Measurements from ENCODE around the gene GPR183. TPM values are rescaled to one million over a fixed set of nuclear protein-coding genes. Genes with fewer than 3 reads are reported as not detected.

GPR183 gene
- polyA plus RNA-seq, 1 experiment, result 0.31 TPM

DNA sequence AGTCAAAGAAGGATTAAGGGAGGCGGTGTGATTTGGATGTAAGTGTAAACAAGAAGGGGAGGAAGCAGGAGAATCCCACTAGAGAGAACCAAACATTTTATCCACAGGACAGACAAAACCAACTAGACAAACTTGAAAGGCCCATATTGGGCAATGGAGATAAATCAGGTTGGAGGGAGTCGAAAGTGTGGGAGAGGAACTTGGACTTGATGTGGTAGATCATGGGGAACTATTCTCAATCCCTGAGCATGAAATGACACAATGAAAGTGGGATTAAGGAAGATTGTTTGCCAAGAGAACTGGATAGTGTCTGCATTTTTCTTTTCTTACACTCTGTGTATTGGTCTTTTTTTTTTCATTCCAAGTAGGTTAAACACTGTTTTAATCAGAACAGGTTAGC is 17.9 kb downstream of the GPR183 start:
- Histone ChIP-seq H3K36me3 (ENCODE audit: control insufficient read depth, insufficient read depth, low read length) (no peaks in the 10 kb centered on the region; the same call in 1 of the 2 replicates), H3K27me3 (ENCODE audit: control insufficient read depth, insufficient read depth, low read length) (no peaks in the 10 kb centered on the region), H3K4me3 (ENCODE audit: low read depth, low read length) (no peak overlapping the region)
- TF ChIP-seq, protein P1, sequence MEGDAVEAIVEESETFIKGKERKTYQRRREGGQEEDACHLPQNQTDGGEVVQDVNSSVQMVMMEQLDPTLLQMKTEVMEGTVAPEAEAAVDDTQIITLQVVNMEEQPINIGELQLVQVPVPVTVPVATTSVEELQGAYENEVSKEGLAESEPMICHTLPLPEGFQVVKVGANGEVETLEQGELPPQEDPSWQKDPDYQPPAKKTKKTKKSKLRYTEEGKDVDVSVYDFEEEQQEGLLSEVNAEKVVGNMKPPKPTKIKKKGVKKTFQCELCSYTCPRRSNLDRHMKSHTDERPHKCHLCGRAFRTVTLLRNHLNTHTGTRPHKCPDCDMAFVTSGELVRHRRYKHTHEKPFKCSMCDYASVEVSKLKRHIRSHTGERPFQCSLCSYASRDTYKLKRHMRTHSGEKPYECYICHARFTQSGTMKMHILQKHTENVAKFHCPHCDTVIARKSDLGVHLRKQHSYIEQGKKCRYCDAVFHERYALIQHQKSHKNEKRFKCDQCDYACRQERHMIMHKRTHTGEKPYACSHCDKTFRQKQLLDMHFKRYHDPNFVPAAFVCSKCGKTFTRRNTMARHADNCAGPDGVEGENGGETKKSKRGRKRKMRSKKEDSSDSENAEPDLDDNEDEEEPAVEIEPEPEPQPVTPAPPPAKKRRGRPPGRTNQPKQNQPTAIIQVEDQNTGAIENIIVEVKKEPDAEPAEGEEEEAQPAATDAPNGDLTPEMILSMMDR (IDR thresholded peaks at IDR 0.05; ENCODE audit: insufficient read depth, low read depth, low read length), result no peak
- POLR2A ChIA-PET, result no interaction called here
- DNase-seq (ENCODE audit: low read depth), result no peak
- CTCF ChIA-PET, result no interaction called here

DNA sequence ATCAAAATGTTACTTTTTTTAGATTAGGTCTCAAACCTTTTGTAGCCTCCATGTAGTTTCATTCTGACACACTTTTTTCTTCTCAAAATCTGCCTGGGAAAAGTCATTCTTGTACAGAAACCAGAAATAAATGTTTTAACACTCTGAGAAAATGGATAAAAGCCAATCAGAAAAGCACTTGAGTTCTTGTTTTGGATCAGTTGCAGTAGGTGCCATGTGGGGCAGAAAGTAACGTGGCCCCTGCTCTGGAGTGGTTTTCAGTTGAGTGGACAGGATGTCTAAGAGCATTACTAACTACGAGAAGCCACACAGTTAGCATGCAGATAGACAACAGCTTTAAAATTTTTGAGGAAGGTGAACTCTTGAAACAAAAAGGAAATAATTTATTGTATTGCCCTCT is 19.1 kb downstream of the GPR183 start:
- DNase-seq (ENCODE audit: low read depth), result no peak
- ChIA-PET POLR2A (no interaction called here), CTCF (no interaction called here)
- Histone ChIP-seq H3K27me3 (ENCODE audit: control insufficient read depth, insufficient read depth, low read length) (no peaks in the 10 kb centered on the region), H3K36me3 (ENCODE audit: control insufficient read depth, insufficient read depth, low read length) (no peaks in the 10 kb centered on the region; the same call in 1 of the 2 replicates), H3K4me3 (ENCODE audit: low read depth, low read length) (no peak overlapping the region)
- TF ChIP-seq, protein P1 (IDR thresholded peaks at IDR 0.05; ENCODE audit: insufficient read depth, low read depth, low read length), result no peak

DNA sequence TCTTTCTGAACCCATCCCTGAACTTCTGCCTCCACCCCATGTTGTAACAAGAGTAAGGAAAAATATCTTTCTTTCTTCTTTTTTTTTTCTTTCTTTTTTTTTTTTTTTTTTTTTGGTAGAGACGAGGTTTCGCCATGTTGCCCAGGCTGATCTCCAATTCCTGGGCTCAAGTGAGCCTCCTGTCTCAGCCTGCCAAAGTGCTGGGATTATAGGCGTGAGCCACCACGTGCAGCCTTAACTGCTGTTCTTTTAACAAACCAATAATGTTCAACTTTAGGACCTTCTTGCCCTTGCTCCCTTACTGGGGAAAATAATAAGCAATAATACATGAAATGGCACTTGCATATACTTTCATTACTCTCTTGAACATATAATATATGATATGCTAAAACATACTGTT is 19.6 kb downstream of the GPR183 start:
- Histone ChIP-seq H3K4me3 (ENCODE audit: low read depth, low read length) (no peak overlapping the region), H3K27me3 (ENCODE audit: control insufficient read depth, insufficient read depth, low read length) (no peaks in the 10 kb centered on the region), H3K36me3 (ENCODE audit: control insufficient read depth, insufficient read depth, low read length) (no peaks in the 10 kb centered on the region; the same call in 1 of the 2 replicates)
- ChIA-PET CTCF (no interaction called here), POLR2A (no interaction called here)
- no peak for DNase-seq (ENCODE audit: low read depth)
- TF ChIP-seq, protein P1 (IDR thresholded peaks at IDR 0.05; ENCODE audit: insufficient read depth, low read depth, low read length), result no peak

DNA sequence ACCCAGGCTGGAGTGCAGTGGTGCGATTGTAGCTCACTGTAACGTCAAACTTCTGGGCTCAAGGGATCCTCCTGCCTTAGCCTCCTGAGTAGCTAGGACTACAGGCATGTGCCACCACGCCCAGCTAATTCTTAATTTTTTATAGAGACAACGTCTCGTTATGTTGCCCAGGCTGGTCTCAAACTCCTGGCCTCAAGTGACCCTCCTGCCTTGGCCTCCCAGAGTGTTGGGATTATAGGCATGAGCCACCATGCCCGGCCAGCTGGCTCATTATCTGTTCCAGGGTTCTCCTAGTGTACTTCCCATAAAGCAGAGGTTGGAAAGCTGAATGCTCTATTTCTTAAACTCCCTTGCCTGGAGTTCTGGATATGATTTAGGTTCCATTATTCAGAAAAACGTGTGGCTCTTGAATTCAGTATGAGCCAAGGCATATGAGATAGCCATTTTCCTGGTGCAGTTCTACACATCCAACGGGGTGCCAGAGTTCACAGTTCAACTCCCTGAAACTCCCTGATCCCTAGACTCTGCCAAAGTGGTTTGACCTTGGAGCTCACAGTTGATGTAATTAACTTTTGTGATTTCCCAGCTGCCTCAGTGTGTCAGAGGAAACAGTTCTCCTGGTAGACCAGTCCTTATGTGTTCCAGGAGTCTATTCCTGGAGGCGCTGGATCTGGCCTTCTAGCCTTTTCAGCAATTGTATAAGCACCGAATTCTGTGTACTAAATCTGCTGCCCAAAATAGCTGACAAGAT is 21.6 kb downstream of the GPR183 start:
- no peak overlapping the region for H3K4me3 ChIP-seq (ENCODE audit: low read depth, low read length)
- POLR2A ChIA-PET, result no interaction called here
- TF ChIP-seq, protein P1 (IDR thresholded peaks at IDR 0.05; ENCODE audit: insufficient read depth, low read depth, low read length), result no peak
- H3K27me3 ChIP-seq (ENCODE audit: control insufficient read depth, insufficient read depth, low read length), result no peaks in the 10 kb centered on the region
- H3K36me3 ChIP-seq (ENCODE audit: control insufficient read depth, insufficient read depth, low read length), result no peaks in the 10 kb centered on the region; the same call in 1 of the 2 replicates
- CTCF ChIA-PET, result interaction anchor here (0.7 to 2.5 kb wide), 4 partner anchors 9 to 151 kb away, joined by 3 to 8 read pairs (median 6); no protein-coding TSS in a partner anchor
- no peak for DNase-seq (ENCODE audit: low read depth)

DNA sequence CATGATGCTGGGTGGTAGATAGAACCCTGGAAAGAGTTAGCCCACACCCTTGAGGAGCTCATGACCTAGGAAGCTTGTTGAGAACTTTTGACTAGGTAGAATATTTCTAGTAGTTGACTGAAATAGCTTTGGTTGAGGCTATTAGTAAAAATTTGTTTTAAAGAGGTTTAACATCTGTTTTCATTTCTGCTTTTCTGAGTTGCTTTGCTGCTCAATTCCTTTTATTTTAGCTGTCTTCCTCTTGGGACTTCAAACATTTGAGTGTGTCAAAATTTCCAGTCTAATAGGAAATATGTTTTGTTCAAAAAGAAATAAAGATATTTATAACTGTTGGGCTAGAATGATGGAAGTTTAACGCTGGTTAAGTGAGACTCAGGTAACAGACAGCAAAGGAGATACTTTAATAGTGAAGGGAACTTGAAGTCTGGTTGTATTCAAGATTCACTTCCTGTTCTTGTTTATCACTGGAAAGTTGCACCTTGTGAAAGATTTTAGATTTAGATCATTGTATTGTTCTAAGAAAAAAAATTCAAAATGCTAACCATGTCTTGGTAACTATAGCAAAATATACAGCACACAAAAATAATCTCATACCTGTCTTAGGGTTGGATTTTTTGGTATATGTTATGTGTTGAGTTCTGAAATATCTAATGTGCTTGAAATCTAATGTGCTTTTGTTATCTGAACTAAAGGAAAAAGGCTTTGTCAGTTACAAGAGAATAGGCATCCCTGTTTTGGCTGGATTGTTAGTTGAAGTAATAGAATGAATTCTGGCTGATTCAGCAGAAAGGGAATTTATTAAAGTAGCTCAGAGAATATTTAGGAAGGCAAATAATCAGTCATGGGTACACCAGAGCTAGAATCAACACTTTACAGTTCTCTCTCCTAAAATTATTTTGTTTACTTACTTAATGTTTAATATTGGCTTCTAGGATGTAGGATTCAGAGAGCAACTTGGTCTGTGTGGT is 24.7 kb downstream of the GPR183 start:
- Histone ChIP-seq H3K4me3 (ENCODE audit: low read depth, low read length) (no peak overlapping the region), H3K27me3 (ENCODE audit: control insufficient read depth, insufficient read depth, low read length) (no peaks in the 10 kb centered on the region), H3K36me3 (ENCODE audit: control insufficient read depth, insufficient read depth, low read length) (no peaks in the 10 kb centered on the region)
- CTCF ChIA-PET, result interaction anchor here (1.0 to 2.2 kb wide), 4 partner anchors 12 to 154 kb away, joined by 4 to 14 read pairs (median 4); no protein-coding TSS in a partner anchor
- POLR2A ChIA-PET, result no interaction called here
- DNase-seq (ENCODE audit: low read depth), result no peak
- TF ChIP-seq, protein P1 (IDR thresholded peaks at IDR 0.05; ENCODE audit: insufficient read depth, low read depth, low read length), result no peak
